GM19395 (cell line): ENCODE results near the gene DGCR8.

Experiments used
- ATAC-seq: cut with Tn5 transposase; IDR thresholded peaks from one replicate; pipeline ENCODE4 v1.9.1; 2021; ENCODE audit warnings: mild to moderate bottlenecking, moderate library complexity; ENCODE audit not compliant: unreplicated experiment

DGCR8 gene

DNA sequence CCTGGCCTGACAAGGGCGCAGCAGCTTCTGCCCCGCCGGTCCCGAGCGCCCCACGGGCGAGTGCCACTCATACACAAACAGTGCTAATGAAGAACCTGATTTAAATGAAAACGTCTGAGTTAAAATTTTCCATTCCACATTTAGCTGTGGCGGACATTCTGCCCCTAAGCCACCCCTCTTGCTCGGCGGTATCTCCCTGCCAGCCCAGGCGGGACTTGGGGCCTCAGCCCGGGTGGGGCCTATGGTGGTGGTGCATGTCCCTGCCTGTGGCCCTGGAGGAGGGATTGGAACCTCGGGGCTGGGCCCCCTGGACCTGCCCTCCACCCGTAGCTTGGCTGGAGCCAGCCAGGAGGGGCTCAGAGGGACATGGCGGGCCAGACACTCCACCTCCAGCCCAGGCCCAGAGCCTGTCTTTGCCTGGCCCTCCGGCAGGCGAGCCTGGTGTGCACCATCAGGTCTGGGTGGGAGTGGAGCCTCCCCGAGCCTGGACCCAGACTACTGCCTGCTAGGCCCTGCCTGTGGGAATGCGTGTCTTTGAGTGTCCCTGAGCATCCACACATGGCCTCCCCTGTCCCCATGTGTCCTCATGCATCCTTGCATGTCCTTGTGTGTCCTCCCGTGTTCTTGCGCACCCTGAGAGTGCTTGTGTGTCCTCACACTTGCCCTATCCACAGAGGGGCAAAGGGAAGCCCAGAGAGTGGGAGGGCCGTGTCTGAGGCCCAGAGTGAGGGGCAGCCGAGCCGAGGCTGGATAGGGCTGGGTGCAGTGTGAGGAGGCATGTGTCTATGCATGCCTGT is 56.0 kb downstream of the DGCR8 start:
- ATAC-seq: no peak

DNA sequence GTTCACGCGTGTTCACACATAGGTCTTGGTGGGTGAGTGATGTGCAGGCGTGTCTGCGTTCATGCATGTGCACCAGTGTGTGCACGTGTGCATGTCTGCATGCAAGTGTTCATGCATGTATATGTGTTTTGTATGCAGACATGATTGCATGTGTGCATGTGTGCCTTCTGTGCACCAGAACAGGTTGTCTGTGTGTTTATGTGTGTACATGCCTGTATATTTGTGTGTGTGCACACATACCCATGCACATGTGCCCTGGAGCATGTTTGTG is 56.5 kb downstream of the DGCR8 start:
- ATAC-seq: no peak

DNA sequence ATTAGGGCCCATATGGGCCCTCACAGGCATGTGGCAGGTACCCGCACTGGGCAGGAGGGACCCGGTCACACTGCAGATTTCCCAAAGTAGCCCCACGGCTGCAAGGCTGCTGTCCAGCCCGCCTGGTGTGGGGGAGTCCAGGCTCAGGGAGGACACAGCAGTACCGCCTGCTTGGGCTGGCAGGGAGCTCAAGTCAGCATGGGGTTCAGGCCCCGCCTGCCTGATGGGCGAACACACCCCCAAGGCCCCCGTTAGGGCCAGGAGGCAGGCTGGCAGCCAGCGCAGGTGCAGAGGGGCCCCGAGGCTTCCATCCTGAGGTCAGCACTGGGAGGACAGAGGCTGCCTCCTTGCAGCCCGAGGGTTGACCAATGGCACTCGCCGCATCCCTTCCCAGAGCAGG is 57.1 kb downstream of the DGCR8 start:
- ATAC-seq: no peak

DNA sequence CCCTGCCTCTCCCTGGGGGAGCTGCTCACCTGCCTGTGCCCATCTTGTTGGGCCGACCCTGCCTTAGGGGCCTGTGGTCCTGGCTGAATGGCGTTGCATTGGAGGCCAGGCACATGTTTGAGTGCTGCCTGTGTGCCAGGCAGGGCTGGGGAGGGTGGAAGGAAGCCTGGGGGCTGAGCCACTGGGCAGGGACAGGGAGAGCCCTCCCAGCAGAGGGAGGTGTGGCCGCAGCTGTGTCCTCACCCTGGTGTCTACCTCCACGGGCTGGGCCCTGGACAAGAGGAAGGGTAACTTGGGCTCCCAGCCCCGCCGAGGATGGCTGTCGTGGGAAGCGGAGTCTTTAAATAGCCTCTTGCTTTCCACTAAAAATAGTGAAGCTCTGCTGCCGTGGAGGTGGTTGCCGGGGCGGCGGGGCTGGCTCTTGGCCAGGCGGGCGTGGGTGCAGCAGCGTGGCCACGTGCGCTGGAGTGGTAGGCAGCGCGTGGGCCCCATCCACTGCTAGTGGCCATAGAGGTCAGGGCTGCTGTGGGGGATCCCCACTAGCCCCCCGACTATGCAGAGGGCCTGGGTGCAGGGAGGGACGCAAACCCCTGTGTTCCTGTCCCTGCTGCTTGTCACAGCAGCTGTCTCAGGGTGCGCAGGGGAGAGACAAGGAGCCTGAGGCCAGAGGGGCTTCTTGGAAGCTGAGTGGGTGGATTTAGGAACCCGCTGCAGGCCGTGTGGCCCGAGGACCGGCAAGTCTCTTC is 57.8 kb downstream of the DGCR8 start:
- ATAC-seq: no peak

DNA sequence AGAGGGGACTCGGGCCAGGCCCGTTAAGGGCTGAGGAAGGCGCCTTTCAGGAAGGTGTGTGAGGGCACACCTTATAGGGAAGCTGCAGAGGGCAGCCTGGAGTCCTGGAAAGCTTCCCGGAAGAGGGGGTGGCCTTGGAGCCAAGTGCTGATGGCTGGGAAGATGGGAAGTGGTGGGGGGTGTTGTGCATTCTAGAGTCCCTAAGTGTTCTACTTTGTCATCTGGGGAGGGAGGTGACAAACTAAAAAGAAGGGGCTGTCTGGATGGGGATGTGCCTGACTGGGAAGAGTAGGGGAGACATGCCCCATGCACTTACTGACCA is 58.3 kb downstream of the DGCR8 start:
- no peak for ATAC-seq

DNA sequence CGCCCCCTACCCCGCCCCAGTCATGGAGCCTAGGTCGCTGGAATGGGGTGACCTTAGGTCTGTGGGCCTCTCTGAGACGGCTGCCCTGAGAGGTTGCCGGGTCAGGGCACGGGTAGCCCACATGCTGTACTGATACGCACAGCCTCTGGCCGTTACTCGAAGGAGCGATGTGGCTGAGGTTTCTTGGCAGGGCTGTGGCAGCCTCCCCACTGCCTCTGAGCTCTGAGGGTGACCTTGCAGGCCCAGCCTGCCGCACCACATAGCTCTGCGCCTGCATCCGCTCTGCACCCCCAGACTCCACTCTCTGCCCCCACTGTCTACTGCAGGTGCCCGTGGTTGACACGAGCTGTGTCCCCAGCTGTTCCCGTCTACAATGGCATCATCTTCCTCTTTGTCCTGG is 58.8 kb downstream of the DGCR8 start:
- no peak for ATAC-seq

DNA sequence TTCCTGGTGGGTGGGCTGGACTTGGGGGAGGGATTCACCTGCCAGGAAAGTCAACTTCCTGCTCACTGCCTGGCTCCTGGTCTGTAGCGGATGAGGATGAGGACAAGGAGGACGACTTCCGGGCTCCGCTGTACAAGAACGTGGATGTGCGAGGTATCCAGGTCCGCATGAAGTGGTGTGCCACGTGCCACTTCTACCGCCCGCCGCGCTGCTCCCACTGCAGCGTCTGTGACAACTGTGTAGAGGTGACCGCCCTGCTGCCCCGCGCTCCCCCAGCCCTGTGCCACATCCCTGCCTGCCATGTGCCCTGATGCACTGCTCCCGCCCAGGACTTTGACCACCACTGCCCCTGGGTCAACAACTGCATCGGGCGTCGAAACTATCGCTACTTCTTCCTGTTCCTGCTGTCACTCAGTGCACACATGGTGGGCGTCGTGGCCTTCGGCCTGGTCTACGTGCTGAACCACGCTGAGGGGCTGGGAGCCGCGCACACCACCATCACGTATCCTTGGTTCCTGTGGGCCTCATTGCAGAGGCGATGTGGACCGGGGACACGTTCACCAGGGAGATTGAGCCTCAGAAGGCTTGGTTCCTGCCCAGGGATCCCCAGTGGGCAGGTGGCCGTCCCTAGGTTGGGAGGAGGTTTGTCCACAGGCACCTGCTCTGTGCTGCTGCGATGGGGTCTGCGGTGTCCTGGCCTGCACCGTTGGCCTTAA is 59.5 kb downstream of the DGCR8 start:
- no peak for ATAC-seq

DNA sequence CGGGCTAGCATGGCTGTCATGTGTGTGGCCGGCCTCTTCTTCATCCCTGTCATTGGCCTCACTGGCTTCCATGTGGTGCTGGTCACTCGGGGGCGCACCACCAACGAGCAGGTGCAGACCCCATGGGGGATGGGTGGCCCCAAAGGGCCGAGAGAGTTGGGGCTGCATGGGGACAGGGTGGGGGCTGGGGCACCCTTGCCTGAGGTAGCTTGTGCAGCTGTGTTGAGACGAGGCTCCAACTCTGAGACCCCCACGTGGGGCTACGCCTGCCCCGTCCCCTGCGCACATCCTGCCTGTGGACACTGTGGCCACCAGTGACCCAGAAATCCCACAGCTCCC is 60.0 kb downstream of the DGCR8 start:
- no peak for ATAC-seq

DNA sequence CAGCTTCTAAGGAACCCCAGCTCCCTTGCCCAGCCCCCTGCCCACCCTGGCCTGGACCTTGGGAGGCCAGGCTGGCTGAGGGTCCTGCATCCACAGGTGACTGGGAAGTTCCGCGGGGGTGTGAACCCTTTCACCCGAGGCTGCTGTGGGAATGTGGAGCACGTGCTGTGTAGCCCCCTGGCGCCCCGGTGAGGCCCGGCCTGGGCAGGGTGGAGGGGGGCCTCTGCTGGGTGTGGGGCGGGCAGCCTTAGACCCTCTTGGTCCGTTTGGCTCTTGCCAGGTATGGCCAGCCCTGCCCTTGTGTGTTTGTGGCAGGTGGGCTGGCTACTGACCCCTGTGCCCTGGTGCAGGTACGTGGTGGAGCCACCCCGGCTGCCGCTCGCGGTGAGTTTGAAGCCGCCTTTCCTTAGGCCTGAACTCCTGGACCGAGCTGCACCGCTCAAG is 60.5 kb downstream of the DGCR8 start:
- ATAC-seq: no peak

DNA sequence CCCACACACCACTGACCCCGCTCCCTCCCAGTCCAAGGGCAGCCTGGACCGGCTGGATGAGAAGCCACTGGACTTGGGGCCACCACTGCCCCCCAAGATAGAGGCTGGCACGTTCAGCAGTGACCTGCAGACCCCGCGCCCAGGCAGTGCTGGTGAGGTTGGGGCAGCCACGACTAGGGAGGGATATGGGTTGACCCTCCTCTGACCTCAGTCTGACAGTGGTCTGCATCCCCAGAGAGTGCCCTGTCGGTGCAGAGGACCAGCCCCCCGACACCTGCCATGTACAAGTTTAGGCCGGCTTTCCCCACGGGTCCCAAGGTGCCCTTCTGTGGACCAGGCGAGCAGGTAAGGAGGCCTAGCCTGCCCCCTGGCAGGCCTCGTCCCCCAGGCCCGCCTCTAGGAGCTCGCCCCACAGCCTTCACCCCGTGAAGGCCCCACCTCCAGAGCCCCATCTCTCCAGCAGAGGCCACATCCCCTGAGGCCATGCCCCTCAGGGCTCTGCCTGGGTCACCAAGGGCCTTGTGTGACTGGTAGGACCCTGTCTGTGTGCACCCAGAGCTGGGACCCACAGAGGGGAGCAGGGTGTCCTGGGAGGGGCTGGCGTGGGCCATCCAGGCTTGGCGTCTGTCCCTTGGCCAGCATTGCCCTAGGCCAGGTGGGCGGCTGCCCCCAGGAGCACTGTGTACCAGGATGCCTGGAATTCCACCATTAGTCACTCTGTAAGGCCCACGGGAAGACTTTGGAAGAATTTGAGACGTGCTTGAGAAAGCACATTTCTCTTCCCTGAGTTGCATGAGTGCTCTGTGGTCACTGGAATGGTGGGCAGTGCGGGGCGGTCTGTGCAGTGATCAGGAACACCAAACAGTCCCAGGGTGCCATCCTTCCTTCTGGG is 61.4 kb downstream of the DGCR8 start:
- ATAC-seq: no peak

DNA sequence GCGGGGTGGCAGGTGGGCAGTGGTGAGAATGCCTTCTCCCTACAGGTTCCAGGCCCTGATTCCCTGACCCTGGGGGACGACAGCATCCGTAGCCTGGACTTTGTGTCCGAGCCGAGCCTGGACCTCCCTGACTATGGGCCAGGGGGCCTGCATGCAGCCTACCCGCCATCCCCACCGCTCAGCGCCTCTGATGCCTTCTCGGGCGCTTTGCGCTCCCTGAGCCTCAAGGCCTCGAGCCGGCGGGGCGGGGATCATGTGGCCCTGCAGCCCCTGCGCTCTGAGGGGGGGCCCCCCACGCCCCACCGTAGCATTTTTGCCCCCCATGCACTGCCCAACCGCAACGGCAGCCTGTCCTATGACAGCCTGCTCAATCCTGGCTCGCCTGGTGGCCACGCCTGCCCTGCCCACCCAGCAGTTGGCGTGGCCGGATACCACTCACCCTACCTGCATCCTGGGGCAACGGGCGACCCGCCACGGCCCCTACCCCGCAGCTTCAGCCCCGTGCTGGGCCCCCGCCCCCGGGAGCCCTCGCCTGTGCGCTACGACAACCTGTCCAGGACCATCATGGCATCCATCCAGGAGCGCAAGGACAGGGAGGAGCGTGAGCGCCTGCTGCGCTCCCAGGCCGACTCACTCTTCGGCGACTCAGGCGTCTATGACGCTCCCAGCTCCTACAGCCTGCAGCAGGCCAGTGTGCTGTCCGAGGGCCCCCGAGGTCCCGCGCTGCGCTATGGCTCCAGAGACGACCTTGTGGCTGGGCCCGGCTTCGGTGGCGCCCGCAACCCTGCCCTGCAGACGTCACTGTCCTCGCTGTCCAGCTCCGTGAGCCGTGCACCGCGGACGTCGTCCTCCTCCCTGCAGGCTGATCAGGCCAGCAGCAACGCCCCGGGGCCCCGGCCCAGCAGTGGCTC is 62.9 kb downstream of the DGCR8 start:
- no peak for ATAC-seq

DNA sequence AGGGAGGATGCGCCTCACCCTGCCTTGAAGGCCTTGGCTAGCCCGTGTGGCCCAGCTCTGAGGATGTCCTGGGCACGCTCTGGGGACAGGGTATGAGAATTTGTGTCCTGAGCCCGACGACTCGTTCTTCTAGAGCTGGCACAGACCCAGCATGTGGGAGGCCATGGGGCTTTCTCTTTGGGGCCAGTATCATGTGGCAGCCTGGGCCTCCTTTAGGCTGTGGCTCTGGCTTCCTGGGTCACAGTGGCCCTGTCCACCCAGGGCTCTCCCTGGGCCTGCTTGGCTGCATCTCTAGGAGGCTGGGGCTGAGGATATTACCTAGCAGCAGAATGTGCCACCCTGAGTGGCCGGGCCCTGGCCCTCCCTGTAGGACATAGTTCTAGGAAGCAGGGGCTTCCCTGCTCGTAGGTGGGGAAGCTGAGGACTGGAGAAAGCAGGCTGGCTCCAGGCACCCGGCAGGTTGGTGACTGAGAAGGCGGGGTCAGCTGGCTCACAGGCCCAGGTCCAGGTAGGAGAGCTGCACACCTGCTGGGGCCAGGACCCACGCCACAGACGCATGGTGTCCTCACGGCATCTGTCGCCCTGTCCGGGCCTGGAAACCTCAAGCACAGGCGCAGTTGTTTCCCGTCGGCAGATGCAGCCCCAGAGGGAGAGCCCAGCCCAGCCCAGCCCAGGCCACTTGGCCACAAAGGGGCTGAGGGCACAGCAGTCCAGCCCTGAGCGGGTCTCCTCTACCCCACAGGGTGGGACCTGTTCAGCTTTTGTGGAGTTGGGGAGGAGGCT is 64.0 kb downstream of the DGCR8 start:
- ATAC-seq: no peak

DNA sequence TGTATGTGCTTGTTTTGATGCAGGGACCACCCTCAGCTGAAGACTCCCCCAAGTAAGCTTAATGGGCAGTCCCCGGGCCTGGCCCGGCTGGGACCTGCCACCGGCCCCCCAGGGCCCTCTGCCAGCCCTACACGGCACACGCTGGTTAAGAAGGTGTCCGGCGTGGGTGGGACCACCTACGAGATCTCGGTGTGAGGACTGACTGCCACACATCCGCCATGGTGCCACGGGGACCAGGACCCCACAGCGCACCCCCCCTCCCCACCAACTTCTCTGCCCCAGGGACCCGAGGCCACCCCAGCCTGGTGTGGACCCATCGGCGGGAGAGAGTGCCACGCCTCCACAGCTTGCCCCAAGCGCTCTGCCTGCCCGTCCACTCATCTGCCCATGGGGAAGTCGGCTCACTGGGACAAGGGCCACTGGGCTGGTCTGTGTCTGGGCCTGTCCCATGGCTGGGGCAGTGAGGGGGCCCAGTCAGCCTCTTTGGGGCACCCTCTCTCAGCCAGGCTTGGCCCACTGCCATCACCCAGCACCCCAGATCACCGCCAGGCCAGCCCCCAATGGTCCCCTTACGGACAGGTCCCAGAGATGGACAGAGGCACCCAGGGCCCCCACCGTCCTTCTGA is 65.3 kb downstream of the DGCR8 start:
- ATAC-seq: no peak

DNA sequence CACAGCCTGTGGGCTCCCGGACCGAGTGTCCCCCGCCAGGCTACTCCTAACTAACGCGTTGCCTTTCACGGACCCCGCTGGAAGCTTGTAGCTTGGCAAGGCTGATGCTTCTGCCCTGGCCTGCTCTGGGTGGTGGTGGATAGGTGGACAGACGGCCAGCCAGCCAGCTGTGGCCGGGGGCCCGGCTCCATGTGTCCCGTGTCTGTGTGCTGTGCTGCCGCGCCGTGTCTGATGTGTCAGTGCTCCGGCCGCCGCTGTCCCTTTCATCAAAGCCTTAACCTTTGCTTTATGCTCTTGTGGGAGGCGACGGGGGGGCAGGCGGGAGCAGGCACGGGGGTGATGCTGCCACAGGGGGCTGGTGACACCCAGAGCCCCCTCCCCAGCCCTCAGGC is 65.8 kb downstream of the DGCR8 start:
- no peak for ATAC-seq

DNA sequence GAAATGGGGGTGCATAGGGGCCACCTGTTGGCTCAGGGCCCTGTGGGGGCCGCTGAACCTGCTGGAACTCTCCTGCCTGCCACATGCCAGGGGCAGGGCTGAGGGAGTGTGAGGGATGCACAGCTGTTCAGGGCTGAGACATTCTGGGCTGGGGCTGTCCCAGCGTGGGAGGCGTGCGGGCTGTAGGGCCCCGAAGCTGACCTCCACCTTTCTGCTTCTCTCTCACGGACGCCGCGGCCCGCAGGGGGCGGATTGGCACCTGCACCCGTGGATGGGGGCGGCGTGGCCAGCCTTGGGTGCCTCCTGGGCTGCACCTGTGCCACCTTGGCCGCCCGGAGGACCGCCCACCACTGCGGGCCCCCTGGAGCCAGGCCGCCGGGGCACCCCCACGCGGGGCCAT is 66.7 kb downstream of the DGCR8 start:
- ATAC-seq: no peak

DNA sequence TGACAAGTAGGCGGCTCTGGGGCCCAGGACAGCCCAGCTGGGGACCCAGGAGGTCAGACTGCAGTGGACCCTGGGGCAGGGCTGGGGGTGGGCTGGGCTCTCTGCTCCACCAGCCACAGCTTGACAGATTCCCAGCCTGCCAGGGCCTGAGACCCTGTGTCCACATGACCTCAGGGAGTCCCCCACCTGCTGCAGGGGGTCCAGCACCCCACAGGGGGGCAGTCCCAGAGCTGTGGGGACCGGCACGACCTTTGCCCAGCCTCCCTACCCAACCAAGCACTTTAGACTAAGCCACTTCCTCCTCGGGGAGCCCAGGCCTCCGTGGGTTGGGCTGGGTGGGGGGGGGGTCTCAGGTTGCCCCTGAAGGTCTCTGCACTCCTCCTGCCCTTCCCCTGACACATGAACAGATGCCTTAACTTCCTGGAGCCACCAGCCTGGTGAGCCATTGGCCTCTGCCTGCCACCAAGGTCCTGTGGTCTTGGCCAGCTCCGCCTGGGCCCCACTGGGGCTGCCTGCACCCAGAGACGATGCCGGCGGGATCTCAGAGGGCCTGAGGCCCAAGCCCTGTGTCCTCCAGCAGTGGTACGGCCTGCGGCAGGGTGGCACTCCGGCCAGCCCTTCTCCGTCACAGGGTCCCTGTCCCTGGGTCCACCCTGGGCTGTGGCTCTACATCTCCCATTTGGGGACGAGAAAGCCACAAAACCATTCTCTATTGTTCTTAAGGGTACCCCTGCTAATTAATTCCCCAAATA is 67.4 kb downstream of the DGCR8 start:
- no peak for ATAC-seq

DNA sequence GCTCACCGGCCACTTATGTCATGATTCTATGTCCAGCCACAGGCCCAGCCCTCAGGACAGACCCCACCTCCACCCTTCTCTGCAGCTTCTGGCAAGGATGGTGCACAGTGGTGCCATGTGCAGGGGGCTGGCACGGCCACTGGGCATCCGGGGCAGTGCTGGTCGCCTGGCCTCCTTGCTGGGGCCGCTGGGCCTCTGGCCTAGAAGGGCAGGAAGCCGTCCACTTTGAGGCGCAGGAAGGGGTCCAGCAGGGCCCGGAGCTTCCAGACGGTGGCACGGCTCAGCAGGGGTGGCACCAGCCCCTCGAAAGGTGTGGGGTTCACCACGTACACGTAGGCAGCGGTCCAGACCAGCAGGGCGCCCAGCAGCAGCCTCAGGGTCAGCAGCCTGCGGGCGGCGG is 68.4 kb downstream of the DGCR8 start:
- no peak for ATAC-seq
